H9 (cell line): Measurements from ENCODE around the gene TOMM70. TPM values are rescaled to one million over a fixed set of nuclear protein-coding genes. Genes with fewer than 3 reads are reported as not detected.
"Not testable (repeated sequence)": the region's sequence is repeated elsewhere in the genome, so short reads cannot be mapped to it uniquely, and the experiment has no call there.

Experiments used
- DNase-seq: peaks from one replicate; pipeline ENCODE4 v3.0.0-alpha.2; 2017
- H2AFZ ChIP-seq: one replicate; pipeline ENCODE4 v1.6.1; 2013; ENCODE audit warnings: mild to moderate bottlenecking, low read length, control low read depth, moderate library complexity
- H2AK5ac ChIP-seq: 2 replicates; pipeline ENCODE4 v1.6.1; 2013; ENCODE audit warnings: low read length, control low read depth, mixed read lengths; ENCODE audit not compliant: insufficient read length
- H2BK120ac ChIP-seq: one replicate; pipeline ENCODE4 v1.6.1; 2013; ENCODE audit warnings: low read depth, mild to moderate bottlenecking, low read length, control low read depth, inconsistent platforms; ENCODE audit not compliant: poor library complexity, severe bottlenecking
- H2BK12ac ChIP-seq: 2 replicates; pipeline ENCODE4 v1.6.1; 2013; ENCODE audit warnings: low read length, control low read depth, mixed read lengths, low read depth; ENCODE audit not compliant: insufficient read length
- H2BK15ac ChIP-seq: 2 replicates; pipeline ENCODE4 v1.6.1; 2013; ENCODE audit warnings: low read depth, low read length, control low read depth
- H2BK20ac ChIP-seq: one replicate; pipeline ENCODE4 v1.6.1; 2013; ENCODE audit warnings: low read depth, mild to moderate bottlenecking, low read length, control low read depth, inconsistent platforms; ENCODE audit not compliant: poor library complexity, severe bottlenecking
- H2BK5ac ChIP-seq: 2 replicates; pipeline ENCODE4 v1.6.1; 2013; ENCODE audit warnings: low read length, control low read depth, mixed read lengths; ENCODE audit not compliant: insufficient read length
- H3K14ac ChIP-seq: 2 replicates; pipeline ENCODE4 v1.6.1; 2013; ENCODE audit warnings: low read length, control low read depth; ENCODE audit not compliant: insufficient read depth
- H3K18ac ChIP-seq: 2 replicates; pipeline ENCODE4 v1.6.1; 2013; ENCODE audit warnings: low read depth, mild to moderate bottlenecking, mixed read lengths, low read length, control low read depth; ENCODE audit not compliant: insufficient read length
- H3K23ac ChIP-seq: 2 replicates; pipeline ENCODE4 v1.6.1; 2013; ENCODE audit warnings: low read length, control low read depth, mixed read lengths, low read depth; ENCODE audit not compliant: insufficient read length
- H3K23me2 ChIP-seq: 2 replicates; pipeline ENCODE4 v1.6.1; 2013; ENCODE audit warnings: low read depth, mild to moderate bottlenecking, mixed read lengths, low read length, control low read depth; ENCODE audit not compliant: insufficient read length, poor library complexity, severe bottlenecking
- H3K27ac ChIP-seq: 2 replicates; pipeline ENCODE4 v1.5.1; 2013; ENCODE audit warnings: low read length, control low read depth, mixed read lengths, low read depth; ENCODE audit not compliant: insufficient read length
- H3K27me3 ChIP-seq: 2 replicates; pipeline ENCODE4 v1.6.1; 2013; ENCODE audit warnings: low read length, control low read depth, inconsistent platforms; ENCODE audit not compliant: insufficient read depth
- H3K4ac ChIP-seq: 2 replicates; pipeline ENCODE4 v1.6.1; 2013; ENCODE audit warnings: low read depth, mild to moderate bottlenecking, control low read depth, inconsistent platforms, low read length, moderate library complexity
- H3K4me1 ChIP-seq: 2 replicates; pipeline ENCODE4 v1.6.1; 2013; ENCODE audit warnings: low read length, control low read depth, inconsistent platforms; ENCODE audit not compliant: insufficient read depth
- H3K4me2 ChIP-seq: 2 replicates; pipeline ENCODE4 v1.6.1; 2013; ENCODE audit warnings: low read length, control low read depth, mixed read lengths; ENCODE audit not compliant: insufficient read length, insufficient read depth
- H3K56ac ChIP-seq: 2 replicates; pipeline ENCODE4 v1.6.1; 2013; ENCODE audit warnings: low read depth, mild to moderate bottlenecking, mixed read lengths, low read length, control low read depth; ENCODE audit not compliant: insufficient read length
- H3K79me1 ChIP-seq: 2 replicates; pipeline ENCODE4 v1.6.1; 2013; ENCODE audit warnings: low read depth, mild to moderate bottlenecking, moderate library complexity, low read length, control low read depth, inconsistent platforms; ENCODE audit not compliant: insufficient read depth, poor library complexity, severe bottlenecking
- H3K79me2 ChIP-seq: 2 replicates; pipeline ENCODE4 v1.6.1; 2013; ENCODE audit warnings: low read length, control low read depth, inconsistent platforms; ENCODE audit not compliant: insufficient read depth
- H3K9ac ChIP-seq: 2 replicates; pipeline ENCODE4 v1.6.1; 2013; ENCODE audit warnings: low read length, control low read depth, mixed read lengths; ENCODE audit not compliant: insufficient read length; ENCODE audit errors: extremely low read depth
- H3K9me3 ChIP-seq: one replicate; pipeline ENCODE4 v1.6.1; 2013; ENCODE audit warnings: low read depth, low read length, inconsistent platforms; ENCODE audit not compliant: control insufficient read depth
- H3T11ph ChIP-seq: one replicate; pipeline ENCODE4 v1.6.1; 2013; ENCODE audit warnings: mild to moderate bottlenecking, low read length, control low read depth, inconsistent platforms
- H4K20me1 ChIP-seq: one replicate; pipeline ENCODE4 v1.6.1; 2013; ENCODE audit not compliant: control insufficient read depth, insufficient read length, insufficient read depth
- H4K5ac ChIP-seq: 2 replicates; pipeline ENCODE4 v1.6.1; 2013; ENCODE audit warnings: low read depth, mild to moderate bottlenecking, mixed read lengths, low read length, control low read depth; ENCODE audit not compliant: insufficient read length
- H4K8ac ChIP-seq: replicated peaks from 2 replicates; pipeline ENCODE4 v1.6.1; 2013; ENCODE audit warnings: low read length, control low read depth, mixed read lengths, low read depth; ENCODE audit not compliant: insufficient read length
- H4K91ac ChIP-seq: 2 replicates; pipeline ENCODE4 v1.6.1; 2013; ENCODE audit warnings: low read depth, mild to moderate bottlenecking, moderate library complexity, mixed read lengths, low read length, control low read depth; ENCODE audit not compliant: insufficient read length
- H3K27ac Mint-ChIP-seq, 3 experiments: 2 replicates in 2 of 3; 3 replicates in 1 of 3; pipeline ENCODE4 v1.8.0; 2020 to 2021; ENCODE audit warnings: mixed read lengths in 3 of 3, mild to moderate bottlenecking in 1 of 3, moderate library complexity in 1 of 3
- H3K27me3 Mint-ChIP-seq: 2 replicates; pipeline ENCODE4 v1.8.0; 2021; ENCODE audit warnings: low read depth, mild to moderate bottlenecking, moderate library complexity, mixed read lengths
- H3K36me3 Mint-ChIP-seq, 3 experiments: 2 replicates in 2 of 3; 3 replicates in 1 of 3; pipeline ENCODE4 v1.8.0; 2020 to 2021; ENCODE audit warnings: low read depth in 3 of 3, mixed read lengths in 3 of 3; ENCODE audit not compliant: insufficient read depth in 1 of 3
- H3K4me1 Mint-ChIP-seq, 2 experiments: 2 replicates each; pipeline ENCODE4 v1.8.0; 2020; ENCODE audit warnings: mixed read lengths in 2 of 2
- H3K4me3 Mint-ChIP-seq, 2 experiments: 2 replicates in 1 of 2; 3 replicates in 1 of 2; pipeline ENCODE4 v1.8.0; 2020 to 2021; ENCODE audit warnings: mild to moderate bottlenecking in 2 of 2, mixed read lengths in 2 of 2, moderate library complexity in 1 of 2
- H3K9me3 Mint-ChIP-seq, 2 experiments: 2 replicates in 1 of 2; 3 replicates in 1 of 2; pipeline ENCODE4 v1.8.0; 2020; ENCODE audit warnings: mild to moderate bottlenecking in 2 of 2, mixed read lengths in 2 of 2, moderate library complexity in 1 of 2
- WGBS: extraction: QIAGEN DNeasy Blood & Tissue Kit; methylation state at CpG from one replicate; pipeline ENCODE4 v1.1.7; 2013; ENCODE audit warnings: missing lambda C conversion rate, low lambda C conversion rate, mixed read lengths; ENCODE audit not compliant: insufficient read length; ENCODE audit errors: extremely low coverage; 5-methylcytosine and 5-hydroxymethylcytosine counted together
- total RNA-seq: library from RNA; stranded (reverse); gene quantifications from 2 replicates; pipeline ENCODE4 v1.2.1, GENCODE V29; 2021
- TF ChIP-seq, protein P1 (sequence below): fragments of 200-600 bp; sonication (generic); conservative IDR thresholded peaks from 3 replicates; pipeline ENCODE4 v1.8.0; 2021; ENCODE audit warnings: antibody characterized with exemption, mild to moderate bottlenecking

TOMM70 gene
- total RNA-seq, 1 experiment from 2014 or later: 53.0 TPM

DNA sequence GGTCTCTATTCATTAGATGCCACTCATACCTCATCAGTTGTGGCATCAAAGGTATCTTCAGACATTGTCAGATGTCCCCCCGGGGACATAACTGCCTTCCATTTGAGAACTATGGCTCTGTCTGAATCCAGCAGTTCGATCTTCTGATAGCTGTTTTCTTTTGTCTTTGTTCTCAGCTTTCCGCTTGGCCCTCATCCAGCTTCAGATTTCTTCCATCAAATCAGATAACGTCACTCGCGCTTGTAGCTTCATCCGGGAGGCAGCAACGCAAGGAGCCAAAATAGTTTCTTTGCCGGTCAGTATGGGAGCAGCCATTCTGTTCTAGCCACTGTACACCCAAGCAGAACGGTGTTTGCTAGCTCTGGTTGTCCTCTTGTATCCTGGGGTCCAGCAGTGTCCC, 62.0 kb downstream of the TOMM70 start:
- Histone ChIP-seq H3K4ac (no peak overlapping the region), H2AK5ac (no peak overlapping the region), H3K27me3 (no peaks in the 10 kb centered on the region), H2BK5ac (no peak overlapping the region), H2BK12ac (no peak overlapping the region), H3K79me2 (no peaks in the 10 kb centered on the region), H4K8ac (no peak overlapping the region), H3K23ac (no peak overlapping the region), H2BK15ac (no peak overlapping the region), H2BK120ac (no peak overlapping the region), H4K91ac (no peak overlapping the region), H2BK20ac (no peak overlapping the region), H3K4me1 (no peaks in the 10 kb centered on the region), H3K4me2 (no peak overlapping the region), H3K79me1 (no peaks in the 10 kb centered on the region), H4K5ac (no peak overlapping the region), H3K56ac (no peak overlapping the region), H3K23me2 (peaks cover 5% of the 10 kb centered on the region), H3K9ac (no peak overlapping the region), H4K20me1 (no peaks in the 10 kb centered on the region), H2AFZ (no peak overlapping the region), H3K9me3 (no peaks in the 10 kb centered on the region), H3T11ph (no peak overlapping the region), H3K27ac (no peak overlapping the region), H3K18ac (no peak overlapping the region), H3K14ac (no peak overlapping the region)
- no CpG with 5 or more reads among the region's 10 CpGs for WGBS
- Mint-ChIP-seq H3K27ac (no peak overlapping the region), H3K9me3 (no peaks in the 10 kb centered on the region), H3K4me3 (no peak overlapping the region), H3K4me1 (peaks cover 16% of the 10 kb centered on the region in 2 experiments), H3K36me3 (peaks cover 3 to 24% (median 19%) of the 10 kb centered on the region in 3 experiments; a peak in 6 of 7 replicates), H3K27me3 (peaks cover 8% of the 10 kb centered on the region)
- TF ChIP-seq, protein P1, sequence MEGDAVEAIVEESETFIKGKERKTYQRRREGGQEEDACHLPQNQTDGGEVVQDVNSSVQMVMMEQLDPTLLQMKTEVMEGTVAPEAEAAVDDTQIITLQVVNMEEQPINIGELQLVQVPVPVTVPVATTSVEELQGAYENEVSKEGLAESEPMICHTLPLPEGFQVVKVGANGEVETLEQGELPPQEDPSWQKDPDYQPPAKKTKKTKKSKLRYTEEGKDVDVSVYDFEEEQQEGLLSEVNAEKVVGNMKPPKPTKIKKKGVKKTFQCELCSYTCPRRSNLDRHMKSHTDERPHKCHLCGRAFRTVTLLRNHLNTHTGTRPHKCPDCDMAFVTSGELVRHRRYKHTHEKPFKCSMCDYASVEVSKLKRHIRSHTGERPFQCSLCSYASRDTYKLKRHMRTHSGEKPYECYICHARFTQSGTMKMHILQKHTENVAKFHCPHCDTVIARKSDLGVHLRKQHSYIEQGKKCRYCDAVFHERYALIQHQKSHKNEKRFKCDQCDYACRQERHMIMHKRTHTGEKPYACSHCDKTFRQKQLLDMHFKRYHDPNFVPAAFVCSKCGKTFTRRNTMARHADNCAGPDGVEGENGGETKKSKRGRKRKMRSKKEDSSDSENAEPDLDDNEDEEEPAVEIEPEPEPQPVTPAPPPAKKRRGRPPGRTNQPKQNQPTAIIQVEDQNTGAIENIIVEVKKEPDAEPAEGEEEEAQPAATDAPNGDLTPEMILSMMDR: no peak
- no peak for DNase-seq

DNA sequence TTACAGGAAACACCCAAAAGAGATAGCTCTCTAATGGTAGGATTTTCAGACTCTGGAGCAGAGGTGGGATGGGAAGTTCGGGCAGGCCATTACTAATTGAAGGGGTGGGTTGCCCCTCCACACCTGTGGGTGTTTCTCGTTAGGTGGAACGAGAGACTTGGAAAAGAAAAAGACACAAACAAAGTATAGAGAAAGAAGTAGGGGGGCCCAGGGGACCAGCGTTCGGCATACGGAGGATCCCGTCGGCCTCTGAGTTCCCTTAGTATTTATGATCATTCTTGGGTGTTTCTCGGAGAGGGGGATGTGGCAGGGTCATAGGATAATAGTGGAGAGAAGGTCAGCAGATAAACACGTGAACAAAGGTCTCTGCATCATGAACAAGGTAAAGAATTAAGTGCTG, 64.7 kb downstream of the TOMM70 start:
- H3K4me2 ChIP-seq, H2BK120ac ChIP-seq: not testable (repeated sequence)

More for the DNA sequence above, 64.7 kb downstream of the TOMM70 start:
- H3K79me2 ChIP-seq, H3K9me3 Mint-ChIP-seq, H3K14ac ChIP-seq, H3K27me3 ChIP-seq, H2BK15ac ChIP-seq, H4K5ac ChIP-seq, H3K36me3 Mint-ChIP-seq, H3K27ac ChIP-seq, H2BK5ac ChIP-seq, H3K9ac ChIP-seq, H3K79me1 ChIP-seq, H2AK5ac ChIP-seq, H2BK12ac ChIP-seq, H2BK20ac ChIP-seq, H3K9me3 ChIP-seq, H2AFZ ChIP-seq, H4K91ac ChIP-seq, H3K23me2 ChIP-seq, H3K4ac ChIP-seq, H3K18ac ChIP-seq, H4K8ac ChIP-seq, H3K56ac ChIP-seq, H3K4me1 ChIP-seq, DNase-seq, H3K4me3 Mint-ChIP-seq, H4K20me1 ChIP-seq, H3K23ac ChIP-seq, H3T11ph ChIP-seq: not testable (repeated sequence)
- Mint-ChIP-seq H3K4me1 (peaks cover 16 to 17% of the 10 kb centered on the region in 2 experiments), H3K27ac (peak overlapping the region in 2 of 3 experiments; percentile 11 to 23; a peak in 2 of 7 replicates), H3K27me3 (peaks cover 11% of the 10 kb centered on the region)
- no CpG with 5 or more reads among the region's 10 CpGs for WGBS
